Measurements from ENCODE around the gene CIAO2A. TPM values are rescaled to one million over a fixed set of nuclear protein-coding genes. Genes with fewer than 3 reads are reported as not detected.
"Not testable (repeated sequence)": the region's sequence is repeated elsewhere in the genome, so short reads cannot be mapped to it uniquely, and the experiment has no call there.

CIAO2A gene
- total RNA-seq, 4 donors from 2014 or later = 104 to 144 (median 129) TPM

DNA sequence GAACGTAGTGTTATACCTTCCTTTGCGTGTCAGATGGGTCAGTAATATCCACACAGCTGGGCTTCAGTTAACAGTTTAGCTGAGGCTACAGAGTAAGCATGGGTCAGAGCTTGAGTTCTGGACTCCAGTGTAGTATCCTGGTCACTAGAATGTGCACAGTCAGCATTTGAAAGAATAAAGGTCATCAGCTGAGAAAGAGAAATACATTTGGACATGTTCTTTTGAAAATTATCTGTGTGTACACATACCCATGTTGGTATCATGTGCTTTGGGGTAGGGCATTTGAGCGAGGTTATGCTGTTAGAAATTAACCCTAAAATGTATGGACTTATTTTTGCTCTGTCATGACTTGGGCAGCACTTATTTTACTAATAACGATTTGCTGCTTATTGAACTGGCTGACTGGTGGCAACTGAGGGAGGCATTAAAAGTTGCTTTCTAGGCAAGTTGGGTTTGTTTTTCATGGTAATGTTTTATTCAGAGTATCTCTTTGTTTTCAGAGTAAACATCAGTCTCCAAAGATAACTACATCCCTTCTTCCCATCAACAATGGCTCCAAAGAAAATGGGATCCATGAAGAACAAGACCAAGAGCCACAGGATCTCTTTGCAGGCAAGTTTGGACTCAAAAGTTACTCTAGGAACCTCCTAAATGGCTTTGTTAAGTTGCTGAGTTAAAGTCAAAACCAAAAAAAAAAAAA lies 18.6 kb upstream of the CIAO2A start:
- peak overlapping the region; percentile 12 to 81 (median 81) for H3K27ac ChIP-seq
- peaks cover 48 to 80% of the 10 kb centered on the region in 2 donors for H3K4me1 ChIP-seq
- H3K4me3 ChIP-seq (replicated peaks in 1 of 3) = no peak overlapping the region
- intact Hi-C loops (cut with DNase I) = no loop called here
- H3K9me3 ChIP-seq = no peaks in the 10 kb centered on the region
- no peaks in the 10 kb centered on the region for H3K27me3 ChIP-seq
- H3K36me3 ChIP-seq = peaks cover 3 to 29% of the 10 kb centered on the region in 2 donors
- no peak for DNase-seq
- no peak for TF ChIP-seq POLR2A (IDR thresholded peaks at IDR 0.05)
- TF ChIP-seq, protein P1, sequence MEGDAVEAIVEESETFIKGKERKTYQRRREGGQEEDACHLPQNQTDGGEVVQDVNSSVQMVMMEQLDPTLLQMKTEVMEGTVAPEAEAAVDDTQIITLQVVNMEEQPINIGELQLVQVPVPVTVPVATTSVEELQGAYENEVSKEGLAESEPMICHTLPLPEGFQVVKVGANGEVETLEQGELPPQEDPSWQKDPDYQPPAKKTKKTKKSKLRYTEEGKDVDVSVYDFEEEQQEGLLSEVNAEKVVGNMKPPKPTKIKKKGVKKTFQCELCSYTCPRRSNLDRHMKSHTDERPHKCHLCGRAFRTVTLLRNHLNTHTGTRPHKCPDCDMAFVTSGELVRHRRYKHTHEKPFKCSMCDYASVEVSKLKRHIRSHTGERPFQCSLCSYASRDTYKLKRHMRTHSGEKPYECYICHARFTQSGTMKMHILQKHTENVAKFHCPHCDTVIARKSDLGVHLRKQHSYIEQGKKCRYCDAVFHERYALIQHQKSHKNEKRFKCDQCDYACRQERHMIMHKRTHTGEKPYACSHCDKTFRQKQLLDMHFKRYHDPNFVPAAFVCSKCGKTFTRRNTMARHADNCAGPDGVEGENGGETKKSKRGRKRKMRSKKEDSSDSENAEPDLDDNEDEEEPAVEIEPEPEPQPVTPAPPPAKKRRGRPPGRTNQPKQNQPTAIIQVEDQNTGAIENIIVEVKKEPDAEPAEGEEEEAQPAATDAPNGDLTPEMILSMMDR (IDR thresholded peaks at IDR 0.05) = no peak
- WGBS, 2 donors = 69 to 70% methylated on average over 4 of the region's 4 CpGs

- DNase-seq = no peak
- no peak overlapping the region for H3K4me3 ChIP-seq (replicated peaks in 1 of 3)
- WGBS, 2 donors = 29 to 44% methylated on average over 3 of the region's 3 CpGs
- peak overlapping the region; percentile 12 to 81 (median 81) for H3K27ac ChIP-seq
- TF ChIP-seq POLR2A (IDR thresholded peaks at IDR 0.05) = no peak
- TF ChIP-seq, protein P1 (IDR thresholded peaks at IDR 0.05) = no peak
- intact Hi-C loops (cut with DNase I) = no loop called here
- H3K4me1 ChIP-seq = peaks cover 54 to 80% of the 10 kb centered on the region in 2 donors
- no peaks in the 10 kb centered on the region for H3K9me3 ChIP-seq
- H3K36me3 ChIP-seq = peaks cover 3 to 29% of the 10 kb centered on the region in 2 donors
- H3K27me3 ChIP-seq = no peaks in the 10 kb centered on the region
Observed at GRCh38 chr15:64111679-64112050, 18.0 kb upstream of the CIAO2A start.

GRCh38 chr15:64110950-64111678 lies 17.5 kb upstream of the CIAO2A start:
- no peaks in the 10 kb centered on the region for H3K27me3 ChIP-seq
- H3K9me3 ChIP-seq = no peaks in the 10 kb centered on the region
- peak overlapping the region; percentile 80 to 81 (median 81) for H3K27ac ChIP-seq
- TF ChIP-seq, protein P1 (IDR thresholded peaks at IDR 0.05) = no peak
- TF ChIP-seq POLR2A (IDR thresholded peaks at IDR 0.05) = no peak
- 87 to 88% methylated on average over 3 of the region's 3 CpGs for WGBS, 2 donors
- DNase-seq = no peak
- H3K4me1 ChIP-seq = peaks cover 59 to 80% of the 10 kb centered on the region in 2 donors
- intact Hi-C loops (cut with DNase I) = no loop called here
- no peak overlapping the region for H3K4me3 ChIP-seq (replicated peaks in 1 of 3)
- H3K36me3 ChIP-seq = peaks cover 3 to 28% of the 10 kb centered on the region in 2 donors

GRCh38 chr15:64110108-64110701 lies 16.6 kb upstream of the CIAO2A start:
- Histone ChIP-seq H3K27ac (peak overlapping the region; percentile 80 to 81 (median 81)), H3K4me1 (peaks cover 66 to 82% of the 10 kb centered on the region in 2 donors), H3K36me3 (peaks cover 3 to 19% of the 10 kb centered on the region in 2 donors)
- H3K27me3 ChIP-seq; H3K4me3 ChIP-seq (replicated peaks in 1 of 3); DNase-seq; H3K9me3 ChIP-seq; intact Hi-C loops (cut with DNase I): not testable (repeated sequence)
- 76 to 79% methylated on average over 4 of the region's 4 CpGs for WGBS, 2 donors

- DNase-seq = no peak
- Histone ChIP-seq H3K9me3 (no peaks in the 10 kb centered on the region), H3K27me3 (no peaks in the 10 kb centered on the region), H3K27ac (peak overlapping the region; percentile 59 to 94 (median 90)), H3K4me3 (replicated peaks in 1 of 3) (no peak overlapping the region), H3K36me3 (no peaks in the 10 kb centered on the region), H3K4me1 (peaks cover 62 to 92% of the 10 kb centered on the region in 2 donors)
- 80 to 92% methylated on average over 1 of the region's 1 CpG for WGBS, 2 donors
- intact Hi-C loops (cut with DNase I) = no loop called here
- TF ChIP-seq, protein P1 (IDR thresholded peaks at IDR 0.05) = no peak
- TF ChIP-seq POLR2A (IDR thresholded peaks at IDR 0.05) = no peak
Observed at GRCh38 chr15:64107337-64107736, 13.7 kb upstream of the CIAO2A start.

All from thyroid gland (tissue), 4 donors.